ENCODE data around the gene MCCC1. TPM values are rescaled to one million over a fixed set of nuclear protein-coding genes. Genes with fewer than 3 reads are reported as not detected.

The MCCC1 gene
- total RNA-seq, 1 experiment from 2014 or later: 12.6 TPM

GRCh38 chr3:183044547-183045229 is 54.6 kb downstream of the MCCC1 start:
- no peaks in the 10 kb centered on the region for H3K4me1 ChIP-seq (ENCODE audit: control insufficient read depth in 1 of 2, insufficient read depth in 2 of 2, low read length in 2 of 2)
- no peaks in the 10 kb centered on the region for H3K9me3 ChIP-seq (ENCODE audit: control insufficient read depth in 1 of 2, insufficient read depth in 1 of 2, low read depth in 1 of 2, low read length in 2 of 2)
- no peaks in the 10 kb centered on the region for H3K27me3 ChIP-seq (ENCODE audit: insufficient read depth, low read length)
- H3K4me3 ChIP-seq (replicated peaks in 1 of 2; ENCODE audit: low read depth in 1 of 2, low read length in 2 of 2): no peak overlapping the region
- no peak overlapping the region for H3K27ac ChIP-seq (ENCODE audit: low read depth, low read length)
- RAD21 ChIA-PET (ENCODE audit: low non-redundant PET in 1 of 2, low total read pairs in 2 of 2, uncharacterized antibody in 2 of 2, unreplicated experiment in 2 of 2): no interaction called here
- no peak for DNase-seq (ENCODE audit: low read depth, low spot score)
- no peak overlapping the region for H3K4me2 ChIP-seq (ENCODE audit: low read length)
- no peaks in the 10 kb centered on the region for H3K9me2 ChIP-seq (ENCODE audit: insufficient read depth)
- CTCF ChIA-PET: no interaction called here
- no peaks in the 10 kb centered on the region for H3K79me2 ChIP-seq (ENCODE audit: insufficient read depth, low read length)
- H3K9ac ChIP-seq (ENCODE audit: low read length): no peak overlapping the region
- TF ChIP-seq EZH2phosphoT487 (IDR thresholded peaks at IDR 0.05; ENCODE audit: borderline replicate concordance) (no peak), SRF (IDR thresholded peaks at IDR 0.05; ENCODE audit: low read depth) (no peak)
- POLR2A ChIA-PET: no interaction called here
- H3K36me3 ChIP-seq (ENCODE audit: control insufficient read depth in 1 of 2, insufficient read depth in 2 of 2, low read length in 2 of 2): peaks cover 0 to 6% of the 10 kb centered on the region in 2 experiments; a peak in 1 of 4 replicates
- intact Hi-C loops (cut with micrococcal nuclease): no loop called here
- no peak for ATAC-seq
- no peak overlapping the region for H2AFZ ChIP-seq (ENCODE audit: low read depth, low read length, poor library complexity, severe bottlenecking)
- BruUV-seq (replicated peaks): no TSS peak
- H4K20me1 ChIP-seq (ENCODE audit: insufficient read depth): no peaks in the 10 kb centered on the region

- Histone ChIP-seq H4K20me1 (ENCODE audit: insufficient read depth) (no peaks in the 10 kb centered on the region), H3K4me2 (ENCODE audit: low read length) (no peak overlapping the region), H3K4me3 (replicated peaks in 1 of 2; ENCODE audit: low read depth in 1 of 2, low read length in 2 of 2) (no peak overlapping the region), H3K27me3 (ENCODE audit: insufficient read depth, low read length) (no peaks in the 10 kb centered on the region), H3K79me2 (ENCODE audit: insufficient read depth, low read length) (no peaks in the 10 kb centered on the region), H3K9me3 (ENCODE audit: control insufficient read depth in 1 of 2, insufficient read depth in 1 of 2, low read depth in 1 of 2, low read length in 2 of 2) (no peaks in the 10 kb centered on the region), H2AFZ (ENCODE audit: low read depth, low read length, poor library complexity, severe bottlenecking) (no peak overlapping the region), H3K9ac (ENCODE audit: low read length) (no peak overlapping the region), H3K4me1 (ENCODE audit: control insufficient read depth in 1 of 2, insufficient read depth in 2 of 2, low read length in 2 of 2) (no peaks in the 10 kb centered on the region), H3K9me2 (ENCODE audit: insufficient read depth) (no peaks in the 10 kb centered on the region), H3K36me3 (ENCODE audit: control insufficient read depth in 1 of 2, insufficient read depth in 2 of 2, low read length in 2 of 2) (0 out of 4 replicates have a peak, but pooled peaks cover 0 to 2% of the 10 kb centered on the region in 2 experiments), H3K27ac (ENCODE audit: low read depth, low read length) (no peak overlapping the region)
- CTCF ChIA-PET: no interaction called here
- intact Hi-C loops (cut with micrococcal nuclease): no loop called here
- POLR2A ChIA-PET: no interaction called here
- RAD21 ChIA-PET (ENCODE audit: low non-redundant PET in 1 of 2, low total read pairs in 2 of 2, uncharacterized antibody in 2 of 2, unreplicated experiment in 2 of 2): no interaction called here
- DNase-seq (ENCODE audit: low read depth, low spot score) (no peak), ATAC-seq (no peak)
- TF ChIP-seq ELF1 (IDR thresholded peaks at IDR 0.05; ENCODE audit: borderline replicate concordance, low read depth): no peak
- TF ChIP-seq ZBTB33 (IDR thresholded peaks at IDR 0.05; ENCODE audit: extremely low read depth, insufficient replicate concordance, low read length): no peak
- TF ChIP-seq SP1 (IDR thresholded peaks at IDR 0.05; ENCODE audit: low read depth): no peak
- BruUV-seq (replicated peaks): no TSS peak
Observed at GRCh38 chr3:183038757-183039156, 60.5 kb downstream of the MCCC1 start.
